Left renal pelvis (tissue), 4 donors: ENCODE results near the gene SHISA7. TPM values are rescaled to one million over a fixed set of nuclear protein-coding genes. Genes with fewer than 3 reads are reported as not detected.
A peak's percentile ranks its signal among the peaks of the same experiment; 100 is the strongest.

ENCODE experiments used
- DNase-seq, 4 donors: peaks; one replicate each; pipeline ENCODE4 v3.0.0-alpha.2; 2013; ENCODE audit warnings: low read depth in 4 of 4, low spot score in 3 of 4
- polyA plus RNA-seq, 4 donors: library from polyadenylated mRNA; unstranded; fragments of 120-200 nt; gene quantifications; one replicate each; pipeline ENCODE4 v1.2.1, GENCODE V29; 2013; ENCODE audit not compliant: insufficient read length in 4 of 4

The SHISA7 gene
- polyA plus RNA-seq, 4 donors: 0.13 to 0.33 (median 0.22) TPM

DNA sequence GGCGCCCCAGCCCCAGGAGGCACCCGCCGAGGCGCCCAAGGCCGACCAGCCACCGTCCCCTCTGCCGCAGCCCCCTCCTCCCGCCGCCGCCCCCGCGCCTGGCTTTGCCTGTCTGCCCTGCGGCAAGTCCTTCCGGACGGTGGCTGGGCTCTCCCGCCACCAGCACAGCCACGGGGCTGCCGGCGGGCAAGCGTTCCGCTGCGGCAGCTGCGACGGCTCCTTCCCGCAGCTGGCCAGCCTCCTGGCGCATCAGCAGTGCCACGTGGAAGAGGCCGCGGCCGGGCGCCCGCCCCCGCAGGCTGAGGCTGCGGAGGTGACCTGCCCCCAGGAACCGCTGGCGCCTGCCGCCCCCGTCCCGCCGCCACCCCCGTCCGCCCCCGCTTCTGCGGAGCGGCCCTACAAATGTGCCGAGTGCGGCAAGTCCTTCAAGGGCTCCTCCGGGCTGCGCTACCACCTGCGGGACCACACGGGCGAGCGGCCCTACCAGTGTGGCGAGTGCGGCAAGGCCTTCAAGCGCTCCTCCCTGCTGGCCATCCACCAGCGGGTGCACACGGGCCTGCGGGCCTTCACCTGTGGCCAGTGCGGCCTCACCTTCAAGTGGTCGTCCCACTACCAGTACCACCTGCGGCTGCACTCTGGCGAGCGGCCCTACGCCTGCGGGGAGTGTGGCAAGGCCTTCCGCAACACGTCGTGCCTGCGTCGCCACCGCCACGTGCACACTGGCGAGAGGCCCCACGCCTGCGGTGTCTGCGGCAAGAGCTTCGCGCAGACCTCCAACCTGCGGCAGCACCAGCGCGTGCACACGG is 39.3 kb upstream of the SHISA7 start:
- no peak for DNase-seq

DNA sequence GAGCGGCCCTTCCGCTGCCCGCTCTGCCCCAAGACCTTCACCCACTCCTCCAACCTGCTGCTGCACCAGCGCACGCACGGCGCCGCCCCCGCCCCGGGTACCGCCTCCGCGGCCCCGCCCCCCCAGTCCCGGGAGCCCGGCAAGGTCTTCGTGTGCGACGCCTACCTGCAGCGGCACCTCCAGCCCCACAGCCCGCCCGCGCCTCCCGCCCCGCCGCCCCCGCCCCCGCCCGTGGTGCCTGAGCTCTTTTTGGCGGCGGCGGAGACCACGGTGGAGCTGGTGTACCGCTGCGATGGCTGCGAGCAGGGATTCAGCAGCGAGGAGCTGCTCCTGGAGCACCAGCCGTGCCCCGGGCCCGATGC is 38.7 kb upstream of the SHISA7 start:
- DNase-seq: no peak

GRCh38 chr19:55481148-55481793 is 38.2 kb upstream of the SHISA7 start:
- no peak for DNase-seq

DNA sequence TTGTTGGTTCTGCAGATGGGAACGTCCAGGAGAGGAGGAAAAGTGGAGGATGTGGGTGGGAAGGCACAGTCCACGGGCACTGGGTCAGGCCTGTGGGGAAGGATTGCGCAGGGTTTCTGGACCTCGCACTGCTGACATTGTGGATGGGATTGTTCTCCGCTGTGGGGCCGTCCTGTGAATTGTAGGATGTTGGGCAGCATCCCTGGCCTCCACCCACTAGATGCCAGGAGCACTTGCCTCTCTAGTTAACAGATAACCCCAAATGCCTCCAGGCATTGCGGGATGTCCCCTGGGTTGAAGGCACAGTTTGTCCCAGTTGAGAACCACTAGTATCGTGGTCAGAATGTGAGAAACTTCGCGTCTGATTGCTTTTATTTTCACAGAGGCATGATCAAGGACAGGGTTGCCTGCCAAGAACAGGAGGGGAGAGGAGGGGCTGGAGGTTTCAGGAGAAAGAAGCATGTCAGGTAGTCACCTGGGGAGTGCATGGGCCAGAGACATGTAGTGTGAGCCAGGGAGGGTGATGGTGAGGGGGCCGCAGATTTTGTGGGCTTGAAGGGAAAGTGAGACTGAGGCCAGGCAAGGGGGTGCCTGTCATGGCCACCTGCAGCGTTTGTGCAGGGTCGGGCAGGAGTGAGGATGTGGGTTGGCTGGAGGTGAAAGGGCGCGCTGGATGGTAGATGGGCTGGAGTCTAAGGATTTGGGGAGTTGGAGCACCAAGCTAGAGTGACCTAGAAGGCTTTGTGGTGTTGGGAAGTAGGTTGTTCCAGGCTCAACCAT is 36.5 kb upstream of the SHISA7 start:
- no peak for DNase-seq

GRCh38 chr19:55479045-55479444 is 35.9 kb upstream of the SHISA7 start:
- DNase-seq: no peak

DNA sequence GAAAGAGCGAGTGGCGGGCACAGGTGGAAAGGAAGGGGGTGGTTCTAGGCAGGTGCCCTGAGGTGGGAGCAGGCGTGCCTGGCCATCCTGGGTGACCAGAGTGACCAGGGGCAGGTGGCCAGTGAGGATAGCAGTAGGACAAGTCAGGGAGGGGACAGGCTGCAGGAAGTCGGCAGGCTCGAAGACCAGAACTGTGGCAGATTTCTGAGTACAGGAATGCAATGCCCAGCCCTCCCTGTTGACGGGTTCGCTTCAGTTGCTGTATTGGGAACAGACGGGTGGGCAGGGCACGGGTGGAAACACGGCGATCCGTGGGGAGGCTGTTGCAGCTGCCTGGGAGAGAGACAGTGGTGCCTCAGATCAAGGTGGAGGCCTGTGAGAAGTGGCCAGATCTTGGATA is 35.3 kb upstream of the SHISA7 start:
- DNase-seq: no peak

- DNase-seq: no peak
Measured at GRCh38 chr19:55477905-55478304, 34.8 kb upstream of the SHISA7 start.

DNA sequence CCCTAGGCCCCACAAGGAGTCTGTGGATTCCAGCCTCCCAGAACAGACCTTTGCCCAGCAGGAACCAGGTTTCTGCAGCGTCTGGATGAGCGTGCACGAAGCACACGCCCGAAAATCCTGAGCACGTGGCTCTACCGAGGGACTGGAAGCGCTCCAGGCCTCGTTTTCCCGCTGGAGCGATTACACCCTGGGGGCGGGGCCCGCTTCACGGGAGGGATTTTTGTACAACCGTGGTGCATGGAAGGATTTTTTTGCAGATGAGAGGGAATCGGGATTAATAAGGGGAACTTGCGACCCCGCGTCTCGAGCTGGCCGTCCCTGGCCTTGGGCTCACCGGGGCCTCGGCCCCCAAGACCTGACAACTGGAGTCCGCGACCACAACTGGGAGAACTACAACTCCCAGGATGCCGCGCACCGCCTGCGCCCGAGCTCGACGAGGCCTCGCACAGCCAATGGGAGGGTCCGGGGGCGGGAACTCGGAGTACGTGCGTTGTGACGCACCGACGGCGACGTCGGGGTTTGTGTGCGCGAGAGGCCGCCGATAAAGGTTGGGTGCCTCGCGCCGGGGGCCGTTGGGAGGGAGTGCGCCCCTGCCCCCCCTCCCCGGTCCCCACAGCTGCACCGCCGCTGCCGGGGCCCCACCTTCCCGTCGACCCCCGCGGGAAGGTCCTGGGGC is 33.1 kb upstream of the SHISA7 start, which contains the start of gene ZNF628:
Gene ZNF628, plus strand, starts transcription at position 518 of the 676 bp plus-strand sequence. CDS start 3,294 bp downstream, outside the sequence.
- DNase-seq: peak; percentile 93 to 98 (median 97)

DNA sequence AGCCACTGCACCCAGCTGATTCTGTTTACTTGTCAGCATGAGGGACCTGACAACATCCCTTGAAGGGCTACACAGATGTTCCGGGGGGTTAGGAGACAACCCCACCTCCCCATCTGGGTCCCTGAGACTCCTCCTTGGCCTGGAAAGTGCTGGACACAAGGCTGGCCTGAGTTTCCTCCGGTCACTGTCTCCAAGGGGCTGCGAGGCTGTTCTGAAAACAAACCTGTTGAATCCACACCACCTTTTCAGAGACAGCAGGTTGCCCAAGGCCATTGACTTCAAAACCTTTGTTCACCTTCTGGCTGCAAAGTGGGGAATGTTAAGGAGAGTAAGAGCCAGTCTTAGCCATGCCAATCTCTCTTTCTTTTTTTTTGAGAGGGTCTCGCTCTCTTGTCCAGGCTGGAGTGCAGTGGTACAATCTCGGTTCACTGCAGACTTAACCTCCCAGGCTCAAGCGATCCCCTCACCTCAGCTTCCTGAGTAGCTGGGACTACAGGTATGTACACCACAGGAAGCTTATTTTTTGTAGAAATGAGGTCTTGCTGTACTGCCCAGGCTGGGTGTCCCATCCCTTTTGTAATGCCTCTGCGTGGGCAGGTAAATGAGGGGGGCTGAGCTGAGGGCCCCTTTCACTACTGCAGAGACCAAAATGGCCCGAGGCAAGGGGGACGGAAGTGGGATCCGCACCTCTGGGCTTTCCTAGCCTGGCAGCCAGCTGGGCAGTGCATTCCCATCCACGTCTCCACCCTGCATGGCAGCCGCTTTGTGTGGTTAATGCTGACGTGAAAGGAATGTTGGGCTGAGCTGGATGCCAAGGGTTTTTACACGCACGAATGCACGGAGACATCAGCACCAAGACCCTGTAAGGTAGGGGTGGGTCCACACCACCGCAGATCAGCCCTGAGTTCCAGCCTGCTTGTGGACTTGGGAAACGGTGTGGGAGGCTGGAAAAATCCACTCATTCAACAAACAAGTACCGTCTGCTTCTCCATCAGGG is 31.5 kb upstream of the SHISA7 start:
- no peak for DNase-seq

DNA sequence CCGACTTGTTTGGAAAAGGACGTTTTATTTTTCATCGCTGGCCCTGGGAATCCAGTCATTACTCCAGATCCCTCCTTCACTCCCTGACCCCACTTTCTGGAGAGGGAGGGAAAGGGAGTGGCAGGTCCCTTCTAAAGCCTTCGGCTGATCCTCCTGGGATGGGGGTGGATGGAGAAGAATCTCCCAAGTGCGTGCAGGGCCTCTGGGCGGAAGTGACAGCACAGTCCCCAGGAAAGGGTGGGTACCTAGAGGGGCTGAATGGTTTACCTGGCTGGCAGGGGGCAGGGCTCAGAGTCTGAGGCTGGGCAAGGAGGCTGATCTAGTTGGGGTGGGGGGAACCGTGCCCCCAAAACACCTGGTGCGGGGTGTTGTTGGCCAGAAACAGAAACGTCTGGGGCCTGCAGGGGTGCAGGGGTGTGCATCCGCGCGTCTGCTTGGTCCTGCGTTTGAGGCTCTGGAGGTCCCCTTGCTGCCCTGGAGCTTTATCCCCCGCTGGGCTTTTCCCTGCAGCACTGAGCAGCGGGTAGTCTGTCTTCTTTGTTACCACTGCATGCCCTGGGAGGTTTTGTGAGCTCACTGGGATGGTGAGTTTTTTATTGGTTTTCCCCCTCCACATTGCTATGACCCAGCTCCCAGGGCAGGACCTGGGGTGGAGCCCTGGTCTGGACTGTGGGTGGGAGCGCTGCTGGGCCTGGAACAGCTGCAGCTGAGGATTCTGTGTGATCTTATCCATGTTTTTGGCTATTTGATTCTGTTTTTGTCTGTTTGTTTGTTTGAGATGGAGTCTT is 30.3 kb upstream of the SHISA7 start:
- no peak for DNase-seq

DNA sequence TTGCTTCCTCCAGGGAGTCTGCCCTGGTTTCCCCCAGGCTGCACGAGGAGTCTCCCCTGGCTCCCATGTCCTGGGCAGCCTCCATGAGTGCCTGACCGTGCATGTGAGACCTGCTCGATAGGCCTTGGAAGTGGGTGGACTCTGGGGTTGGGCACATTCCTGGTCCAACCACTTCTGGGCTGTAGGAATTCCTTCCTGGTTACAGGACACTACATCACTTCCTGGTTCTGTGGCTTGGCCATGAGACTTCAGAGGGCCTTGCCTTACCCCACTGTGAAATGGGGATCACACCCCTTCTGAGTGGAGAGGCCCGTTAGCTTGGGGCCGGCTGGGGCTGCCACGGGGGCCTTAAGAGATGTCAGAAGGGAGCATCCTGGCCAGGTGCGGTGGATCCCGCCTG is 29.4 kb upstream of the SHISA7 start:
- DNase-seq: no peak

GRCh38 chr19:55471266-55471665 is 28.2 kb upstream of the SHISA7 start:
- no peak for DNase-seq

DNA sequence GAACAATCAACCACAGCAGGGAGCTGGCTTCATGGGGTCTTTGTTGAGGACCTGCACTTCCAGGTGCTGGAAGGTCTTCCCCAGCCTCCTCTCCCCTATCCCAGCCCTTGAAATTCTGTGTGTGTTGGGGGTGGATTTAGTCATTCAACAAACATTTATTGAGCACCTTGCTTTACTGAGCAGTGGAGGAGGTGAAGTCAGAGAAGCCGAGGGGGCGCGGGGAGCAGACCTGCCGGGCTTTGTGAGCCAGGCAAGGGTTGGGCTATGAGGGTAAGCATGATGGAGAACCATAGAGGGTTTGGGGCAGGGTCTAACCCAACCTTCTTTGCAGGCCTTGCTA is 24.9 kb upstream of the SHISA7 start:
- DNase-seq: no peak

DNA sequence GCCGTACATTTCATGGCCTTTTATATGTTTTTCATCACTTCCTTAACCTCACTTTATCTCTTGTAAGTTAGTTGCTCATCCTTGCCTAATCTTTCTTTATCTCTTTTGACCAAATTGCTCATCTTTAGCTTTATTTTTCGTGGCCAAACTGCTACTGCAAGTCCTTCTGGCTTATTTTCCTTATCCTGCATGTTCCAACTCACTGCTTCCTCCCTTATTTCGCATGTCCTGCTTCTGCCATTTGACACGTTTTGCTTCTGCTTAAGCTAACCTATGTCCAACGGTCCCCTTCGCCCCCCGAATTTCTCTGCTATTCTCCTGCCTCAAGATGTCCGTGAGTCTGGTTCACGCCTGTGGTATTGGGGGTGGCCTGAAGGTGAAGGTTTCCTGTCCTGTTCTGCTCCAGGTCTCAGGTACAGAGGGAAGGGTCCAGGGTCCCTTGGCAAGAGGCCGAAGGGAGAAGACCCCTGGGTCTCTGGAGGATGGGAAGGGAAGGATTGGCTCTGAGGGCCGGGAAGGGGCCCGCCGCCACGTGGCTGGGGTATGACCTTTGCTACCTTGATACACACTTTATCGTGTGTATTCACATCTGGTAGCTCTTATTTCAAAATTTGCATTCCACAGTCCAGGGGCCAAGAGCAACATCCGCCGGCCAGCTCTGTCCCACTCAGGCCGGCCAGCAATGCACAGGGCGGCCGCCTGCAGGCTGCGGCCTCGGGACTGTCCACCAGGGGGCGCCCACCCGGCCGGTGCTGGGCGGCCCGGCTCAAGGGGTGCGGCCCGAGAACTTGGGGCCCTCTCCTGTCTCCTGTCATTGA is 24.3 kb upstream of the SHISA7 start:
- no peak for DNase-seq

DNA sequence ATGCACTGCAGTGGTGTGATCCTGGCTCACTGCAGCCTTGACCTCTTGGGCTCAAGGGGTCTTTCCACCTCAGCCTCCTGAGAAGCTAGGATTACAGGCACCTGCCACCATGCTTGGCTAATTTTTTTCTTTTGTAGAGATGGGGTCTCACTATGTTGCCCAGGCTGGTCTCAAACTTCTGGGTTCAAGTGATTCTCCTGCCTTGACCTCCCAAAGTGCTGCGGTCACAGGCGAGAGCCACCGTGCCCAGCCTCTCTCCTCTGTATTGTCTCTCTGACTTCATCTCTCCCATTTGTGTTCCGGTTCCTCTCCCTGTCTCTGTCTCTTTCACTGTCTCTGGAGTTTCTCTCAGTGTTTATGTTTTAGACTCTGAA is 23.1 kb upstream of the SHISA7 start:
- DNase-seq: no peak

- no peak for DNase-seq
Measured at GRCh38 chr19:55465460-55466240, 22.6 kb upstream of the SHISA7 start.

- DNase-seq: no peak
Measured at GRCh38 chr19:55464662-55465054, 21.6 kb upstream of the SHISA7 start, which contains the start of gene C19orf85. C19orf85 (minus strand) TSS chr19:55464751; CDS start chr19:55464554, 197 bp downstream.
